ENCODE data around the gene TRPM2. TPM values are rescaled to one million over a fixed set of nuclear protein-coding genes. Genes with fewer than 3 reads are reported as not detected.

Gene TRPM2
- total RNA-seq, 4 donors from 2014 or later: 1.6 to 3.5 (median 2.7) TPM

DNA sequence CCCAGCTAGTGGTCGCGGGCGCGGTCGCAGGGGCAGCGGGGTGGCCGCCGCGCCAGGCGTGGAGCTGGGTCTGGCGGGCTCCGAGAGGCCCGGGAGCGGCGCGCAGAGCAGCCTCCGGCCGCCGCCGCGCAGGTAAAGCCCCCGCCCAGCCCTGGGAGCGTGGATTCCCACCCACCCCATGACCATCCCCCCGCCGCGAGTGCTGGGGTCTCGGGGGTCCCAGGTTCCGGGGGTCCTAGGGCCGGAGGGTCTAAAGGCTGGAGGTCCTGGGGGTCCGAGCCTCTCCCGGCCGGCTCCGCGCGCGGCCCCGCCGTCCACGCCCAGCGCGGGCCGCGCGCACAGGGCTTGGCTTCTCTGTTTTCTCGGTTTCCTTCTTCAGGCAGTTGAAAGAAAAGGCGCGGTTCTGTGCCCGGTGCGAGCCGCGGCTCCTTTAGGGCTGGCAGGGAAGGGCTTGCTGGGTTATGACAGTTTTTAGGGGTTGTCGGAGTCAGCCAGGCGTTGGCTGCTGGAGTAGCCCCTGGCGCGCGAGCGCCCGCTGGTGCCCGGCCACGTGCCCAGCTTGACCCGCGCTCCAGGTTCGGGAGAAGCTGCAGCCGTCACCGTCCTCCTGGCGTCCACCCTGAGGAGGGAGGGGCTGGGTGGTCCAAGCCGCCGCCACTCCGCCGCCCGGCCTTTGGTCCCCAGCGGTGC is 102.2 kb downstream of the TRPM2 start:
- H3K27me3 ChIP-seq: peaks cover 0 to 7% (median 0%) of the 10 kb centered on the region in 4 donors
- DNase-seq (ENCODE audit: extremely low spot score): no peak
- peak overlapping the region; percentile 85 to 89 (median 88) for H3K4me3 ChIP-seq
- H3K27ac ChIP-seq (replicated peaks in 1 of 4): peak overlapping the region; percentile 57 to 73 (median 62)
- intact Hi-C loops (cut with DNase I): loop anchor here (5.0 kb wide), 1 partner anchor 118 kb away; the partner anchor contains the start of gene CFAP410
- TF ChIP-seq POLR2AphosphoS5 (IDR thresholded peaks at IDR 0.05): no peak
- TF ChIP-seq, protein P1, sequence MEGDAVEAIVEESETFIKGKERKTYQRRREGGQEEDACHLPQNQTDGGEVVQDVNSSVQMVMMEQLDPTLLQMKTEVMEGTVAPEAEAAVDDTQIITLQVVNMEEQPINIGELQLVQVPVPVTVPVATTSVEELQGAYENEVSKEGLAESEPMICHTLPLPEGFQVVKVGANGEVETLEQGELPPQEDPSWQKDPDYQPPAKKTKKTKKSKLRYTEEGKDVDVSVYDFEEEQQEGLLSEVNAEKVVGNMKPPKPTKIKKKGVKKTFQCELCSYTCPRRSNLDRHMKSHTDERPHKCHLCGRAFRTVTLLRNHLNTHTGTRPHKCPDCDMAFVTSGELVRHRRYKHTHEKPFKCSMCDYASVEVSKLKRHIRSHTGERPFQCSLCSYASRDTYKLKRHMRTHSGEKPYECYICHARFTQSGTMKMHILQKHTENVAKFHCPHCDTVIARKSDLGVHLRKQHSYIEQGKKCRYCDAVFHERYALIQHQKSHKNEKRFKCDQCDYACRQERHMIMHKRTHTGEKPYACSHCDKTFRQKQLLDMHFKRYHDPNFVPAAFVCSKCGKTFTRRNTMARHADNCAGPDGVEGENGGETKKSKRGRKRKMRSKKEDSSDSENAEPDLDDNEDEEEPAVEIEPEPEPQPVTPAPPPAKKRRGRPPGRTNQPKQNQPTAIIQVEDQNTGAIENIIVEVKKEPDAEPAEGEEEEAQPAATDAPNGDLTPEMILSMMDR (IDR thresholded peaks at IDR 0.05): peak; percentile 20 to 25 (median 21)
- peaks cover 0 to 17% (median 4%) of the 10 kb centered on the region in 4 donors for H3K36me3 ChIP-seq
- peaks cover 0 to 12% (median 0%) of the 10 kb centered on the region in 4 donors for H3K9me3 ChIP-seq
- 3% methylated on average over 7 of the region's 72 CpGs for WGBS
- H3K4me1 ChIP-seq: peaks cover 7 to 24% (median 19%) of the 10 kb centered on the region in 4 donors

DNA sequence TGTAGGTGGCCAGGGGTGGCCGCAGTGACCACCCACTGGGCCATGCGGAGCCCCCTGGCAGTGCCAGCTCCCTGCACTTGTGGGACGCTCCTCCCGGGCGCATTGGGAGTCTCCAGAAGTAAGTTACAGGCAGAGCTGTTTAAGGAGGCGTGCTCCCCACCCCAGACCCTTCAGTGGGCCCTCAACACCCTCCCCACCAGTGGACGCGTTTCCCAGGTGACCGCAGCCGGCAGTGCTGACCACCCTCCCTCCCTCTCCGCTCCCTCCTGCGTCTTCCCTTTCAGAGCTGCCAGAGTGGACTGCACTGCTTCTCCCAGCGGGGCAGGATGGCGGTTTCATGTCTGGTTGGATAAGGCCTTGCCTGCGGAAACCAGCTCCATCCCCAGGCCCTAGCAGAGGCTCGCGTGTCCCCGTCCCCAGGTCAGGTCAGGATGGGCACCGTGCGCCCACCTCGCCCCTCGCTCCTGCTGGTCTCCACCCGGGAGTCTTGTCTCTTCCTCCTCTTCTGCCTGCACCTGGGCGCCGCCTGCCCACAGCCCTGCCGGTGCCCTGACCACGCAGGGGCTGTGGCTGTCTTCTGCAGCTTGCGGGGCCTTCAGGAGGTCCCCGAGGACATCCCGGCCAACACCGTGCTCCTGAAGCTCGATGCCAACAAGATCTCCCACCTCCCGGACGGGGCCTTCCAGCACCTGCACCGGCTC is 102.9 kb downstream of the TRPM2 start:
- Histone ChIP-seq H3K27me3 (peaks cover 0 to under 1% (median 0%) of the 10 kb centered on the region in 4 donors), H3K4me3 (peak overlapping the region; percentile 85 to 89 (median 88)), H3K9me3 (peaks cover 0 to 12% (median 0%) of the 10 kb centered on the region in 4 donors), H3K27ac (replicated peaks in 1 of 4) (peak overlapping the region in 1 of 4 donors; percentile 73), H3K36me3 (peaks cover 0 to 17% (median 4%) of the 10 kb centered on the region in 4 donors), H3K4me1 (peaks cover 7 to 24% (median 19%) of the 10 kb centered on the region in 4 donors)
- 80% methylated on average over 35 of the region's 35 CpGs for WGBS
- DNase-seq (ENCODE audit: extremely low spot score): no peak
- TF ChIP-seq EP300 (IDR thresholded peaks at IDR 0.05) (no peak), POLR2A (IDR thresholded peaks at IDR 0.05; ENCODE audit: low read depth) (no peak), POLR2AphosphoS5 (IDR thresholded peaks at IDR 0.05) (no peak)
- TF ChIP-seq, protein P1 (IDR thresholded peaks at IDR 0.05): no peak
- intact Hi-C loops (cut with DNase I): loop anchor here (5.0 kb wide), 1 partner anchor 119 kb away; the partner anchor contains the start of gene CFAP410

DNA sequence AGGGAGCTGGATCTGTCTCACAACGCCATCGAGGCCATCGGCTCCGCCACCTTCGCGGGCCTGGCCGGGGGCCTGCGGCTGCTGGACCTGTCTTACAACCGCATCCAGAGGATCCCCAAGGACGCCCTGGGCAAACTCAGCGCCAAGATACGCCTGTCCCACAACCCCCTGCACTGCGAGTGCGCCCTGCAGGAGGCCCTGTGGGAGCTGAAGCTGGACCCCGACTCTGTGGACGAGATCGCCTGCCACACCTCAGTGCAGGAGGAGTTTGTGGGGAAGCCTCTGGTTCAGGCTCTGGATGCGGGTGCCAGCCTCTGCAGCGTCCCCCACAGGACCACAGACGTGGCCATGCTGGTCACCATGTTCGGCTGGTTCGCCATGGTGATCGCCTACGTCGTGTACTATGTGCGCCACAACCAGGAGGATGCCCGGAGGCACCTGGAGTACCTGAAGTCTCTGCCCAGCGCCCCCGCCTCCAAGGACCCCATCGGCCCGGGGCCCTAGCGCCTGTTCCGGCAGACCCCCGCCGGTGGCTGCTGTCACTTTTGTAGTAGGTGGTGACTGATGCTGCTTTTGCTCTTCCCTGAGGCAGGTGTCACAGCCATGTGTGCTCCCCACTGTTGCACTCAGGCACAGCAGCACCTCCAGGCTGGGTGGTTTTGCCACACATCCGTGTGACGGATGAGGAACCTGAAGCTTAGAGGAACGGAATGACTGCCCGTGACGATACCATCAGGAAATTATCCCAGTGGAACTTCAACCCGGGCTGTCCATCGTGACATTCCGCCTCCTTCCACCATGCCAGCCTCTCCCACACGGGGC is 103.7 kb downstream of the TRPM2 start:
- DNase-seq (ENCODE audit: extremely low spot score): no peak
- 94% methylated on average over 32 of the region's 44 CpGs for WGBS
- intact Hi-C loops (cut with DNase I): loop anchor here (5.0 kb wide), 1 partner anchor 120 kb away; the partner anchor contains the start of gene CFAP410

More for the DNA sequence above, 103.7 kb downstream of the TRPM2 start:
- Histone ChIP-seq H3K36me3 (peaks cover 0 to 17% (median 7%) of the 10 kb centered on the region in 4 donors), H3K9me3 (peaks cover 0 to 8% (median 0%) of the 10 kb centered on the region in 4 donors), H3K27ac (replicated peaks in 1 of 4) (no peak overlapping the region), H3K4me1 (peaks cover 7 to 24% (median 19%) of the 10 kb centered on the region in 4 donors), H3K4me3 (no peak overlapping the region), H3K27me3 (no peaks in the 10 kb centered on the region)
- TF ChIP-seq POLR2AphosphoS5 (IDR thresholded peaks at IDR 0.05) (no peak), EP300 (IDR thresholded peaks at IDR 0.05) (no peak), POLR2A (IDR thresholded peaks at IDR 0.05; ENCODE audit: low read depth) (no peak)
- TF ChIP-seq, protein P1 (IDR thresholded peaks at IDR 0.05): no peak
